Right ventricle myocardium superior (tissue), 1 donor: ENCODE data around the gene CYFIP2. TPM values are rescaled to one million over a fixed set of nuclear protein-coding genes. Genes with fewer than 3 reads are reported as not detected.
A peak's percentile ranks its signal among the peaks of the same experiment; 100 is the strongest.

Experiments used
- ATAC-seq: fragments of 200-7000 bp; cut with Tn5 transposase; one replicate; pipeline ENCODE4 v1.9.1; 2020; ENCODE audit warnings: mild to moderate bottlenecking; ENCODE audit not compliant: poor library complexity
- DNase-seq: peaks from one replicate; pipeline ENCODE4 v3.0.0-alpha.2; 2020
- intact Hi-C: fragments of 100-400 bp; cut with DNase I; formaldehyde crosslinking; loops from one replicate; pipeline ENCODE4 v1.11.2; 2022
- total RNA-seq: library from RNA; stranded (reverse); fragmentation: NEBNext Ultra II Directional; extraction: Animal tissue kit (Norgen Biotek cat#: 25700); gene quantifications from one replicate; pipeline ENCODE4 v1.2.1, GENCODE V29; 2021
- donor health status: DM: no; HTN: yes; CAD: no; lungs with severe emphysema.

CYFIP2 gene
- total RNA-seq, 1 donor from 2014 or later = 27.6 TPM

DNA sequence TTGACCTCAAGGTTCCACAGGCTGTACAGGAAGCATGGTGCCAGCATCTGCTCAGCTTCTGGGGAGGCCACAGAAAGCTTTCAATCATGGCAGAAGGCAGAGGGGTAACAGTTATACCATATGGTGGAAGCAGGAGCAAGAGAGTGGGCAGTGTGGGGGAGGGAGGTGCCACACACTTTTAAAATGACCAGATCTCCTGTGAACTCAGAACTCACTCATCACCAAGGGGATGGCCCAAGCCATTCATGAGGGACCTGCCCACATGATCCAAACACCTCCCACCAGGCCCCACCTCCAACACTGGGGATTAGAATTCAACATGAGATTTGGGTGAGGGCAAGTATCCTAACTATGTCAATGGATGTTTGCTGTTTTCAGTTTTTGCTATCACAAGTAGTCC lies 16.2 kb downstream of the CYFIP2 start:
- intact Hi-C loops = no loop called here
- ATAC-seq (no peak), DNase-seq (no peak)

DNA sequence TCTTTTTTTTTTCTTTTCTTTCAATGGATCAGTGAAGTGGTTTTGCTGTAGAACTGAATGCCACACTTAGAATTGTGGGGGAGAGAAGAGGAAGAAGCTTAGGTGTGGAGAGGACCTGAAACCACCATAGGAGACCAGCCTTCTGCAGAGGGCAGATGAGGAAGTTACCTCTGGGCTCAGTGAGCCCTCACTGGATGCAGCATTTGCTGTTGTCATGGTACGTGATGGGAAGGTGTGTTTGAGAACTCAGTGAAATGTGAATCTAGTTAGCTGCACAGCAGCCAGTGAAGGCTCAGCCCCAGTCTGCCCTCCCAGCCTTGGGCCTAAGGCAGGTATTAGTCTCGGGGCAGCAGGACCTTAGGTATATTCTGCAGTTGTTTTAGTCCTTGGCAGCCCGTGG lies 17.5 kb downstream of the CYFIP2 start:
- ATAC-seq = peak; percentile 32
- intact Hi-C loops = no loop called here
- no peak for DNase-seq

DNA sequence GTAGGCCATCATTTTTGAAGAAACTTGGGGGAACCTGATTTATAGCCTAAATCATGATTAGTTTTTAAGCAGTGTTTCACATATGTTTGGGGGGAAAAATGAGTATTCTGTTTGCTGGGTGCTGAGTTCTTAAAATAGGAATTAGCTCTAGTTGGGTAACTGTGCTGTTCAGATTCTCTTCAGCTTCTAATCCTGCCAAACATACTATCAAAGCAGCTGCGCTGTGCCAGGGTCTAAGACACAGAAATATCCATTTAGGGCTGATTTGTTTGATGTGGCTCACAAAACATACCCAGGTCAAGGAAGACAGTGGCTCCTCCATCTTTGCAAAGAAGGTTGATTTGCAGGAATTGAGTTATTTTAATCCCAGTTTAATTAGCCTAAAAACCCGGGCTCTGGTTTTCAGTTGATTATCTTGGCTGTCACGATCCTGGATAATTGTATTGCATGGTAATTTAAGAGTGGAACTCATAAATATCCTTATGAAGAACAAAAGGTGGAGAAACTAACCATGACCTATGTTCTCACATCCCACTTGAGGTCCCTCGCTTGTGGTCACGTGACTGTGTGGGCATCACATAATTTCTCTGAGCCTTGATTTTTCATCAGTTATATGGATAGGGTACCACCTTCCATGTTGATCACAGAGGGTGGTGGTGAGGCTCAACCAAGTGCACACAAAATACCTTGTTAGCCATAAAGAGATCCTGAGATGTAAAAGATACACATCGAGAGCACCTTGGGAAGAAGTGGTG lies 18.7 kb downstream of the CYFIP2 start:
- ATAC-seq (peak; percentile 44), DNase-seq (no peak)
- intact Hi-C loops = no loop called here

DNA sequence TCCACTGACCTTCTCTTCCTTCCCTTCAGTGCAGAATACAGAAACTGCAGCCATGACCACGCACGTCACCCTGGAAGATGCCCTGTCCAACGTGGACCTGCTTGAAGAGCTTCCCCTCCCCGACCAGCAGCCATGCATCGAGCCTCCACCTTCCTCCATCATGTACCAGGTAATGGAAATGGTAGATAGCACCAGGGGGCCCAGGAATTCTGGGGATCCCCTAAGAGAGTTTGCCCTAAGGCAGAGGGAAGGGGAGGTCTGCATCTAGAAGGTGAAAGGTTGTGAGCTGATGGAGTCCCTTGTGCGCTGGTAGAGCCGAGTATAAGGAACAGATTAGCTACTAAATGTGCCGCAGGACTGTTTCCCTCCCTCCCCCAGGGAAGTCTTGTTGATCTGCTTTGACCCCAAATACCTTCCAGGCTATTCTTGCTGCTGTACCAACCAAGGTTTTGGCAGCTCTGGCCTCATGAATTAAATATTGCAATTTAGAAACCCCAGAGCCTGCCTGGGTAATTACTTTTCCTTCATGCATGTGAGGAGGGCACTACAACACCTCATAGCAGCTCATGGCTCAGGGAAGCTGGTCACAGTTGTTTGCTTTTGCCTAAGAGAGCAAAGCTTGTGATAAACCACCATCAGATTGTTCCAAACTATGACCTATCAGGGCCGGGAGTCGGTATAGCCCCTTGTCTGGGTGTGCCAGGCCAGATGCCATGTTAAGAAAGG lies 19.6 kb downstream of the CYFIP2 start:
- intact Hi-C loops = no loop called here
- peak; percentile 23 for ATAC-seq

DNA sequence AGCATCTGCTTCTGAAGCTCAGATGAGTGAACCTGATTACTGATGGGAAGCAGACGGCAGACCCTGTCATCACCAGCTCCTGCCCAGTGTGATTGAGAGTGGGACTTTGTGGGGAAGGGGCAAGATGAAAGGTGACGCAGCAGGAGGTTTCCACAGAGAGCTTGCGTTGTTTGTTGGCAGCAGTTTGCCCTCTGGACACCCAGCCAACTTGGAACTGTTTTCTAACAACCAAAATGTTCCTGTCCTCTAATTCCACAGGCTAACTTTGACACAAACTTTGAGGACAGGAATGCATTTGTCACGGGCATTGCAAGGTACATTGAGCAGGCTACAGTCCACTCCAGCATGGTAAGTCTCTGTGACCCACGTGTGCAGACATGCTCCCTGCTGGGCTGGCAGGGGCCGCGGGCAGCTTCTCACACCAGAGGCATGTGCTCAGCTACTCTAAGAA lies 20.9 kb downstream of the CYFIP2 start:
- DNase-seq (peak; percentile 65), ATAC-seq (peak; percentile 76)
- intact Hi-C loops = no loop called here

More for the DNA sequence above, 19.6 kb downstream of the CYFIP2 start:
- no peak for DNase-seq

DNA sequence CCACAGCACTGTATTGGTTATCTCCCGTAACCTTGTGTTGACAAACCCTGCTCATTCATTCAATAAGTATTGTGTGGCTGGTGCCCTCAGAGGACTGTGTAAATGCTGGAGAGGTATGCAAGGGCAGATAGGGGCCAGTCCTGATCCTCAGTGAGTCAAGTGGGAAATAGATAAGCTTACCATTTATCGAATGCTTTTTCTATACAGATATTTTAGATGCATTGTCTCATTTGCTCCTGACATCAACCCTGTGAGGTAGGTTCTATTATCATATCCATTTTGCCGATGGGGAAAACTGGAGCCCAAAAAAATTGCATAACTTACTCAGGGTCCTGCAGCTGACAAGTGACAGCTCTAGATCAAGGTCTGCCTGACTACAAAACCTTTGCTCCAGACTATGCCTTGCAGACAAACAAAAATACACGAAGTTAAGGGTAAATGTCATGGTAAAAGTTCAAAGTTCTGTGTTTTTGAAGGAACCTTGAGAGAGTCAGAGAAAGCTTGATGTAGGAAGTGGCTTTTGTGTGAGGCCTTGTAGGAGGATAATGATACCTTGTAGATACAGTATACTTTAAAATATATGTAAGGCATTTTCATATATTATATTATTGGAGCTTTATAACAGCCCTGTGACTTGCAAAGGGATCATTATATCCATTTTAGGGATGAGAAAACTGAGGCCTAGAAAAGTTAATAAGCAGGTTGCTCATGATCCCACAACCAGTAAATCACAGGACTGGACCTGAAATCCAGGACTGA lies 22.7 kb downstream of the CYFIP2 start:
- no peak for DNase-seq
- intact Hi-C loops = no loop called here
- peak; percentile 28 for ATAC-seq

DNA sequence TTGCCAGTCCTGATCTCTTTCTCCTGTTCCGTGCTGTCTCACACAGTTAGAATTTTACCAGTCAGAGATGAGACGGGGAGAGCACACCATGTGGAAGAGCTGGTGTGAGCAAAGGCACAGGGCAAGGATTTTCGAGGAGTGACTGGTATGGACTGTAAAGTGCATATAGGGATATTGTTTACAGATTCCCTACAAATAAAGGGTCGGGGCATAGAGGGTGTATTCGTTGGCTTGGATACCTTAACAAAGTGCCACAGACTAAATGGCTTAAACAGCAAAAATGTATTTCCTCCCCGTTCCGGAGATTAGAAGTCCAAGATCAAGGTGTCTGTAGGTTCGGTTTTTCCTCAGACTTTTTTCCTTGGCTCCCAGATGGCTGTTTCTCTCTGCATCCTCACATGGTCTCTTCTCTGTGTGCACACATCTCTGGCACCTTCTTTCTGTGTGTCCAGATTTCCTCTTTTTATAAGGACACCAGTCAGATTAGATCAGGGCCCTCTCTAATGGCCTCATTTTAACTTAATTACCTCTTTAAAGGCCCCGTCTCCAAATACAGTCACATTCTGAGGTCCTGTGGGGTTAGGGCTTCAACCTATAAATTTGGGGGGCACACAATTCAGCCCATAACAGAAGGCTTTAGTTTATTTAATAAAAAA lies 23.4 kb downstream of the CYFIP2 start:
- ATAC-seq (no peak), DNase-seq (no peak)
- intact Hi-C loops = no loop called here

DNA sequence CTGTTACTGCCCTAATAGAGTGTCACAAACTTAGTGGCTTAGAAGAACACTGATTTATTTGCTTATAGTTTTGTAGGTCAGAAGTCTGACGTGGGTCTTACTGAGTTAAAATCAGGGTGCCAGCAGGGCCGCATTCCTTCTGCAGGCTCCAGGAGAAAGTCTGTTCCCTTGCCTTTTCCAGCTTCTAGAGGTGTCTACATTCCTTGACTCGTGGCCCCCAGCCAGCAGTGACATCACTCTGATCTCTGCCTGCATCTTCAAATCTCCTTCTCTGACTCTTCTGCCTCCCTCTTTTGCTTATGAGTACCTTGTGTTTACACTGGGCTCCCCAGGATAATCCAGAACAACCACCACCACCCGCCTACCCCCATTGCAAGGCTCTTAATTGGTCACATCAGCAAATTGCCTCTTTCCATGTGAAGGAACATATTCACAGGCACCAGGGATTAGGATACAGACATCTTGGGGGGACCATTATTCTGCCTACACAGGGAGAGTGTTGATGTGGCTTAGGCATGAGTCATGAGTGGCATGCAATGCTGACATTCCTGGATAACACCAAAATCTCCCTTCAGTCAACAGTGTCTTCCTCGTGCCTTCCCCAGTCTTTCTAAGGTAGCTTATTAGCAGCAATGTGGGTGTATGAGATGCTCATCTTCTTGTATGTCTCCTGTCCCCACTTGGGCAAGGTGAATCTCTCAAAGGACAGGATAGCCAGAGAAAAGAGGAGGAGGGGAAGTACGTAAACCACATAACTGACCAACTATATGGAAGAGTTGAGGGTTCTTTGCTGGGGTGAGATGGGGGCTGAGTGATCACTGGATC lies 24.4 kb downstream of the CYFIP2 start:
- intact Hi-C loops = no loop called here
- DNase-seq (no peak), ATAC-seq (no peak)

DNA sequence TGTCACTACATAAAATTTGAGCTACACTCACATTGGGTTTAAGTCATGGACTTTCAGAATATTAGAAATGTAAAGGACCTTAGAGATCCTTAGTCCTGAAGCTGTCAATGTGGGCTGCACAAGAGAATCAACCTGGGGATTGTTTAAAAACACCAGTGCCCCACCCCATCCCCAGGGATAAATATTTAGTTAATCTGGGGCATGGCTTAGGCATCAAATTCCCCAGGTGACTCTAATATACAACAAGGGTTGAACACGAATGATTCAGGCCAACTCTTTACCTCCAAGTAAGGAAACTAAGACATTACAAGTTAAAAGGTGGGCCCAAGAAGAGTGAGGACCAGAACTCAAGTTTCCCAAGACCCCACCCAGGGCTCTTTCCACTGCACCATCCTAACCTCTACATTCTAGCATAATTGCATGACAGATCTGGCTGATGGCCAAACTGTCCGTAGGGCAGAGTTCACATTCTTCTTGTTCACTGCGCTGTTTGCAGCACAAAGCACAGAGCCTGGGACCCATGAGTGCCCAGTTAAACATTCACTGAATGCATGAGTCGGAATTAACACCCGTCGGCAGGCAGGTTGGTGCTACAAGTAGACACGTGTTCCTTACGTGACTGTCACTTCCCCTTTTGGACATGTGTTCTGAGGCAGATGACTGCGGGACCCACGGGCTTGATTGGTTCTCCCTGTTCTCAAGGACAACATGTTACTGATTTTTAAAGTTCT lies 25.2 kb downstream of the CYFIP2 start:
- ATAC-seq = no peak
- DNase-seq = no peak
- intact Hi-C loops = no loop called here

DNA sequence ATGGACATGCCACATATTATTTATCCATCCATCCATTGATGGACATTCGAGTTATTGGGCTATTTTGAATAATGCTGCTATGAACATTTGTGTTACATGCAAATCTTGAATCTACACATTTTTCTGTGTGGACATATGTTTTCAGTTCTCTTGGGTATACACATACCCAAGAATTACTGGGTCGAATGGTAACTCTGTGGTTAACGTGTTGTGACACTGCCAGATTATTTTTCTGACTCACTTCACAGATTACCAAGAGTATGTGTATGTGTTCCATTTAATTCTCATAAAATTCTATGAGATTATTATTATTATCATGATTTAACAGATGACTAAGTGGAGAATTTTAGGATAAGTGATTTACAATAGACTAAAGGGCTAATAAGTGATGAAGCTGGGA lies 26.7 kb downstream of the CYFIP2 start:
- intact Hi-C loops = no loop called here
- no peak for DNase-seq
- no peak for ATAC-seq

DNA sequence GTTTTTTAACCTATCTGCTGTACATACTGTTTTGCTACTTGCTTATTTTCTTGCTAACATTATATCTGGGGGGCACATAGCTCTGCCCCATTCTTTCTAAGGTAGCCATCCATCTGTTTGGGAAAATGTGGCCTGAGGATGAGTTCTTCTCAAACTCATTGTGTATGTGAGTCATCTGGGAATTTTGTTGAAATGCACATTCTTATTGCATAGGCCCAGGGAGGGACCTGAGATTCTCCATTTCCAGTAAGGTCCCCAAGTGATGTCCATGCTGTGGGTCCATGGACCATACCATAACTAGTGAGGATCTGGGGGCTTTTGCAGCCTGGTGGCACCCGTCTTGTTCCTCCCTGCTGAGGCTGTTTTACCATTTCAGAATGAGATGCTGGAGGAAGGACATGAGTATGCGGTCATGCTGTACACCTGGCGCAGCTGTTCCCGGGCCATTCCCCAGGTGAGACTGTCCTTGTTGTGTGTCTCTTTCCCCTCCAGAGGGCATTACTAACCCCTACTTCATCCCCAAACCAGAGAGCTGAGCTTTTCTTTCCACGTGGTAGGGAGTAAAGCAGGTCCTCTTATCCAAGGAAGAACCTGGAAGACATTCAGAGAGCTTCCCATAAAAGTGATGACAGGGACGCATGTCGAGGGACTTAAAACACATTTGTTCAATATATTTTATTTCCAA lies 28.6 kb downstream of the CYFIP2 start:
- ATAC-seq (no peak), DNase-seq (no peak)
- intact Hi-C loops = no loop called here

DNA sequence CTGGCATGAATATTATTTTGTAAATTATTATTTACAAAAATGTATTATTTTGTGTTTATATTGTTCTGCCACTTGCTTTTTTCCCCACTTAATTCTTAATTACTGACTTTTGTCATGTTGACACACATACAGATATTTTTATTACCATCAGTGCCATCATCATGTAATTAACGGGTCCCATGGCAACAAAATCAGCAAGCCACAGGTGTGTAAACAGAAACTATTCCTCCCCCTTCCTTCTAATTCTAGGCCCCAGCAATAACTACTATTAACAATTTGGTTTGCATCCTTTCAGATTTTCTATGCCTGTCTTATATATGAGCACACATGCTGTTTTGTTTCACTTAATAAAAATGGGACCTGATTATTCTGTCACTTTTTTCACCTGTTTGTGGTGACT lies 29.3 kb downstream of the CYFIP2 start:
- no peak for ATAC-seq
- intact Hi-C loops = no loop called here

DNA sequence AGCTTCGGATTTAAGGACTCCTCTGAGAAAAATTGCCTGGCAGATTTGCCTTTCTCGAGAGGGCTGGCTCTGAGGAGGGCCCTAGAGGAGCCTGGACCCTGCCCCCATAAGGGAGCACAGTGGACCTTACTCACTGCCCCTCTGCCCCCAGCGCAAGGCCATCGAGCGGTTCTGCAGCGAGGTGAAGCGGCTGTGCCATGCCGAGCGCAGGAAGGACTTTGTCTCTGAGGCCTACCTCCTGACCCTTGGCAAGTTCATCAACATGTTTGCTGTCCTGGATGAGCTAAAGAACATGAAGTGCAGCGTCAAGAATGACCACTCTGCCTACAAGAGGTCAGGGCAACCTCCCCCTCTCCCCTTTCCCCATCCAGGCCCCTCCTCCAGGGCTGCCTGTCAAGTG lies 34.6 kb downstream of the CYFIP2 start:
- intact Hi-C loops = loop anchor here (10.0 kb wide), 1 partner anchor 146 kb away; no protein-coding TSS in a partner anchor
- no peak for DNase-seq
- ATAC-seq = no peak

More for the DNA sequence above, 29.3 kb downstream of the CYFIP2 start:
- DNase-seq = no peak

DNA sequence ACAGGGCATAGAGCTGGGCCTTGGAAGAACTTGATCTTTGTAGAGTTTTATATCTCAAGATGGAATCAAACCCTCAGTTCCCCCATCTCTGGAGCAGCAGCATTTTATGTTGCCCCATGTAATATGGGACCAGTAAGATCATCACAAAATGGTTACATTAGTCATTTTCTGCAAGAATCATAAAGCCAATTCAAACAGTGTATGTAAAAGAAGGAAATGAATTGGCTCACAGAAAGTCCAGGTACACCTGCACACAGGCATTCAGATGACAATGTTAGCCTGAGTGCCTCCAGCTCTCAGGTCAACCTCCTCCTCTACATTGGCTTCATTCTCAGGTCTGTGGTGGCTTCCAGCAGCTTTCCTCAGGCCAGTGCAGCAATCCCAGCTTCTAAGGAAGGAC lies 35.1 kb downstream of the CYFIP2 start:
- intact Hi-C loops = loop anchor here (10.0 kb wide), 1 partner anchor 146 kb away; no protein-coding TSS in a partner anchor
- no peak for DNase-seq
- ATAC-seq = no peak

DNA sequence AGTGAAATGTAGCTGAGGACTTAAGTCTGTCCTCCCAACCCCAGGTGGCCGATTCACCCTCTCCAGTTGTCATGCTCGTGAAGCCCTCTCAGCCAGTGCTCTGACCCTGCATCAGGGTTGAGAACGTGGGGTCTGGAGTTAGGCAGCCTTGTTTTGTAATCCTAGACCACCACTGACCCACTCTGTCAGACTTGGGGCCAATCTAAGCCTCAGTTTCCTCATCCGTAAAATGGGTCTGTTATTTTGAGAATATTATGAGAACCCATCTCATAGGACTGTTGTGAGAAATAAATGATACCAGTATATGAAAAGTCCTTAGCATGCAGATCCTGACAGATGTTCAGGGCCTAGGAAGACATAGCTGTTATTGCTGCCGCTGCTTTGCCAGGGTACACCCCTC lies 37.1 kb downstream of the CYFIP2 start:
- intact Hi-C loops = loop anchor here (10.0 kb wide), 1 partner anchor 148 kb away; no protein-coding TSS in a partner anchor
- DNase-seq (no peak), ATAC-seq (no peak)

DNA sequence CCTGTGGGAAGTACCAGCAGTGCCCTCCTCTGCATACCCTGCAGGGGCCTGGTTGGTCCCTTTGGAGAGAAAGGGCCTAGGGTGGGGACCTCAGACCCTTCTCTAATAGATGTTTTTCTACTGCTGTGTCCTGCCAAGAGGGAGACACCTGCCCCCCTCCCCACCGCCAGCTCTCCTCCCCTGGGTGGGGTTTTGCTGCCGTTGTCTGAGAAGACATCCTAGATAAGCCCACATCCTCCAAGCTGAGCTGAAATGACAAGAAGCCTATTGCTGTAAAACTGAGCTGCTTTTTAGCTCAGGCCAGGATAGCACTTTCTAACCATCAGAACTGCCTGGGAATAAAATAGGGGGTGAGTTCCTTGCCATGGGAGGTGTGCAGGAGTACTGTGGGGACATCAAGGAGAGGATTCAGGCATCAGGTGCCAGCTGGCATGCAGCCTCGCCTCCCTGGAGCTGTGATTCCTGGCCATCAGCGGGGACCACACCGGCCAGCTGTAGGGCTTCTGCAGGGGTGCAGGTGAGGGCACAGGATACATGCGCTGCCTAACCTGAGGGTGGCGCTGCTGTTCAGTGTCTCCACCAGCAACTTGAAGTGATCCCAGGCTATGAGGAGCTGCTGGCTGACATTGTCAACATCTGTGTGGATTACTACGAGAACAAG lies 37.9 kb downstream of the CYFIP2 start:
- intact Hi-C loops = loop anchor here (10.0 kb wide), 1 partner anchor 149 kb away; no protein-coding TSS in a partner anchor
- ATAC-seq = peak; percentile 84
- peak; percentile 82 for DNase-seq
